ENCODE data around the gene ARG2. TPM values are rescaled to one million over a fixed set of nuclear protein-coding genes. Genes with fewer than 3 reads are reported as not detected.
"Not testable (repeated sequence)": the region's sequence is repeated elsewhere in the genome, so short reads cannot be mapped to it uniquely, and the experiment has no call there.

ARG2 gene
- polyA plus RNA-seq, 1 donor = 4.0 TPM

GRCh38 chr14:67609642-67610310, 9.9 kb upstream of the ARG2 start:
- no peaks in the 10 kb centered on the region for H3K4me1 ChIP-seq (ENCODE audit: control insufficient read depth, insufficient read depth, low read length)
- no peak for DNase-seq
- no peaks in the 10 kb centered on the region for H3K27me3 ChIP-seq (ENCODE audit: control insufficient read depth, insufficient read depth, low read length)
- no peak overlapping the region for H3K27ac ChIP-seq (ENCODE audit: low read length)
- no peaks in the 10 kb centered on the region for H3K9me3 ChIP-seq (ENCODE audit: control insufficient read depth, low read depth, low read length)
- H3K36me3 ChIP-seq (ENCODE audit: control insufficient read depth, insufficient read depth, low read length) = no peaks in the 10 kb centered on the region
- no peak overlapping the region for H3K4me3 ChIP-seq (ENCODE audit: low read length)
- WGBS (ENCODE audit: insufficient coverage, low lambda C conversion rate) = no CpG with 5 or more reads among the region's 10 CpGs

- Histone ChIP-seq H3K27ac (ENCODE audit: low read length) (no peak overlapping the region), H3K27me3 (ENCODE audit: control insufficient read depth, insufficient read depth, low read length) (no peaks in the 10 kb centered on the region), H3K9me3 (ENCODE audit: control insufficient read depth, low read depth, low read length) (no peaks in the 10 kb centered on the region), H3K4me3 (ENCODE audit: low read length) (no peak overlapping the region), H3K4me1 (ENCODE audit: control insufficient read depth, insufficient read depth, low read length) (no peaks in the 10 kb centered on the region), H3K36me3 (ENCODE audit: control insufficient read depth, insufficient read depth, low read length) (no peaks in the 10 kb centered on the region)
- DNase-seq = no peak
- no CpG with 5 or more reads among the region's 1 CpG for WGBS (ENCODE audit: insufficient coverage, low lambda C conversion rate)
Observed at GRCh38 chr14:67610491-67610890, 9.2 kb upstream of the ARG2 start.

GRCh38 chr14:67618617-67619063, 1.1 kb upstream of the ARG2 start:
- Histone ChIP-seq H3K36me3 (ENCODE audit: control insufficient read depth, insufficient read depth, low read length) (no peaks in the 10 kb centered on the region), H3K4me3 (ENCODE audit: low read length) (no peak overlapping the region), H3K27ac (ENCODE audit: low read length) (peak overlapping the region; percentile 82), H3K9me3 (ENCODE audit: control insufficient read depth, low read depth, low read length) (no peaks in the 10 kb centered on the region), H3K27me3 (ENCODE audit: control insufficient read depth, insufficient read depth, low read length) (peaks cover 6% of the 10 kb centered on the region), H3K4me1 (ENCODE audit: control insufficient read depth, insufficient read depth, low read length) (peaks cover 11% of the 10 kb centered on the region)
- peak; percentile 55 to 79 for DNase-seq

GRCh38 chr14:67620217-67620785, 581 bp downstream of the ARG2 start:
- Histone ChIP-seq H3K27me3 (ENCODE audit: control insufficient read depth, insufficient read depth, low read length) (peaks cover 6% of the 10 kb centered on the region), H3K36me3 (ENCODE audit: control insufficient read depth, insufficient read depth, low read length) (no peaks in the 10 kb centered on the region), H3K4me1 (ENCODE audit: control insufficient read depth, insufficient read depth, low read length) (peaks cover 11% of the 10 kb centered on the region), H3K27ac (ENCODE audit: low read length) (peak overlapping the region; percentile 58), H3K9me3 (ENCODE audit: control insufficient read depth, low read depth, low read length) (no peaks in the 10 kb centered on the region), H3K4me3 (ENCODE audit: low read length) (peak overlapping the region; percentile 64)
- peak in 1 of 2 donors; percentile 35 for DNase-seq
- WGBS (ENCODE audit: insufficient coverage, low lambda C conversion rate) = no CpG with 5 or more reads among the region's 19 CpGs

GRCh38 chr14:67622675-67623074, 3.0 kb downstream of the ARG2 start:
- Histone ChIP-seq H3K36me3 (ENCODE audit: control insufficient read depth, insufficient read depth, low read length) (no peaks in the 10 kb centered on the region), H3K9me3 (ENCODE audit: control insufficient read depth, low read depth, low read length) (no peaks in the 10 kb centered on the region), H3K27ac (ENCODE audit: low read length) (no peak overlapping the region), H3K27me3 (ENCODE audit: control insufficient read depth, insufficient read depth, low read length) (peaks cover 6% of the 10 kb centered on the region), H3K4me3 (ENCODE audit: low read length) (no peak overlapping the region), H3K4me1 (ENCODE audit: control insufficient read depth, insufficient read depth, low read length) (peaks cover 11% of the 10 kb centered on the region)
- 60% methylated on average over 1 of the region's 4 CpGs for WGBS (ENCODE audit: insufficient coverage, low lambda C conversion rate)
- no peak for DNase-seq

GRCh38 chr14:67623114-67623513, 3.4 kb downstream of the ARG2 start:
- Histone ChIP-seq H3K36me3 (ENCODE audit: control insufficient read depth, insufficient read depth, low read length) (no peaks in the 10 kb centered on the region), H3K4me3 (ENCODE audit: low read length) (no peak overlapping the region), H3K27me3 (ENCODE audit: control insufficient read depth, insufficient read depth, low read length) (peaks cover 6% of the 10 kb centered on the region), H3K4me1 (ENCODE audit: control insufficient read depth, insufficient read depth, low read length) (peaks cover 11% of the 10 kb centered on the region), H3K27ac (ENCODE audit: low read length) (no peak overlapping the region), H3K9me3 (ENCODE audit: control insufficient read depth, low read depth, low read length) (no peaks in the 10 kb centered on the region)
- no CpG with 5 or more reads among the region's 2 CpGs for WGBS (ENCODE audit: insufficient coverage, low lambda C conversion rate)
- no peak for DNase-seq

- WGBS (ENCODE audit: insufficient coverage, low lambda C conversion rate) = no CpG with 5 or more reads among the region's 1 CpG
- H3K9me3 ChIP-seq (ENCODE audit: control insufficient read depth, low read depth, low read length); DNase-seq; H3K36me3 ChIP-seq (ENCODE audit: control insufficient read depth, insufficient read depth, low read length); H3K4me3 ChIP-seq (ENCODE audit: low read length); H3K27ac ChIP-seq (ENCODE audit: low read length); H3K27me3 ChIP-seq (ENCODE audit: control insufficient read depth, insufficient read depth, low read length); H3K4me1 ChIP-seq (ENCODE audit: control insufficient read depth, insufficient read depth, low read length): not testable (repeated sequence)
Observed at GRCh38 chr14:67626131-67626530, 6.4 kb downstream of the ARG2 start.

- H3K4me1 ChIP-seq (ENCODE audit: control insufficient read depth, insufficient read depth, low read length) = no peaks in the 10 kb centered on the region
- no peak overlapping the region for H3K4me3 ChIP-seq (ENCODE audit: low read length)
- no peak for DNase-seq
- no peaks in the 10 kb centered on the region for H3K36me3 ChIP-seq (ENCODE audit: control insufficient read depth, insufficient read depth, low read length)
- no peak overlapping the region for H3K27ac ChIP-seq (ENCODE audit: low read length)
- H3K27me3 ChIP-seq (ENCODE audit: control insufficient read depth, insufficient read depth, low read length) = no peaks in the 10 kb centered on the region
- no peaks in the 10 kb centered on the region for H3K9me3 ChIP-seq (ENCODE audit: control insufficient read depth, low read depth, low read length)
Observed at GRCh38 chr14:67627519-67627918, 7.8 kb downstream of the ARG2 start.

- Histone ChIP-seq H3K27ac (ENCODE audit: low read length) (no peak overlapping the region), H3K36me3 (ENCODE audit: control insufficient read depth, insufficient read depth, low read length) (no peaks in the 10 kb centered on the region), H3K4me1 (ENCODE audit: control insufficient read depth, insufficient read depth, low read length) (no peaks in the 10 kb centered on the region), H3K9me3 (ENCODE audit: control insufficient read depth, low read depth, low read length) (no peaks in the 10 kb centered on the region), H3K27me3 (ENCODE audit: control insufficient read depth, insufficient read depth, low read length) (no peaks in the 10 kb centered on the region), H3K4me3 (ENCODE audit: low read length) (no peak overlapping the region)
- 100% methylated on average over 1 of the region's 4 CpGs for WGBS (ENCODE audit: insufficient coverage, low lambda C conversion rate)
- no peak for DNase-seq
Observed at GRCh38 chr14:67630186-67630585, 10.5 kb downstream of the ARG2 start.

- H3K9me3 ChIP-seq (ENCODE audit: control insufficient read depth, low read depth, low read length) = no peaks in the 10 kb centered on the region
- no peak for DNase-seq
- no peak overlapping the region for H3K4me3 ChIP-seq (ENCODE audit: low read length)
- no peak overlapping the region for H3K27ac ChIP-seq (ENCODE audit: low read length)
- no peaks in the 10 kb centered on the region for H3K27me3 ChIP-seq (ENCODE audit: control insufficient read depth, insufficient read depth, low read length)
- no CpG with 5 or more reads among the region's 5 CpGs for WGBS (ENCODE audit: insufficient coverage, low lambda C conversion rate)
- H3K4me1 ChIP-seq (ENCODE audit: control insufficient read depth, insufficient read depth, low read length) = peaks cover under 1% of the 10 kb centered on the region
- no peaks in the 10 kb centered on the region for H3K36me3 ChIP-seq (ENCODE audit: control insufficient read depth, insufficient read depth, low read length)
Observed at GRCh38 chr14:67630938-67631337, 11.2 kb downstream of the ARG2 start.
